GM18907 (cell line): ENCODE results near the gene KIF2A.
A peak's percentile ranks its signal among the peaks of the same experiment; 100 is the strongest.

ENCODE experiments used
- ATAC-seq: cut with Tn5 transposase; IDR thresholded peaks from one replicate; pipeline ENCODE4 v1.9.1; 2021; ENCODE audit warnings: mild to moderate bottlenecking, moderate library complexity; ENCODE audit not compliant: unreplicated experiment

The KIF2A gene

DNA sequence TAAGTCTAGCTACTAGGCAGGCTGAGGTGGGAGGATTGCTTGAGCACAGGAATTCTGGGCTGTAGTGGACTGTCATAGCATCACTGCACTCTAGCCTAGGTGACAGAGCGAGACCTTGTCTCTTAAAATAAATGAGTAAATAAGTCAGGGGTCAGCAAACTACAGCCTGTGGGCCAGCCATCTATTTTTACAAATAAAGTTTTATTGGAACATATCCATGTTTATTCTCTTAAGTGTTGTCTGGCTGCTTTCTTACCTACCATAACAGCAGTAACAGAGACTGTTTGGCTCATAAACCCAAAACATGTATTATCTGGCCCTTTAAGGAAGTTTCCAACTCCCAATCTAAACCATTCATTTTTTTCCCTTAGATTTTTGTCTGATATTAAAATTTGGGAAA, 68.1 kb downstream of the KIF2A start:
- no peak for ATAC-seq

DNA sequence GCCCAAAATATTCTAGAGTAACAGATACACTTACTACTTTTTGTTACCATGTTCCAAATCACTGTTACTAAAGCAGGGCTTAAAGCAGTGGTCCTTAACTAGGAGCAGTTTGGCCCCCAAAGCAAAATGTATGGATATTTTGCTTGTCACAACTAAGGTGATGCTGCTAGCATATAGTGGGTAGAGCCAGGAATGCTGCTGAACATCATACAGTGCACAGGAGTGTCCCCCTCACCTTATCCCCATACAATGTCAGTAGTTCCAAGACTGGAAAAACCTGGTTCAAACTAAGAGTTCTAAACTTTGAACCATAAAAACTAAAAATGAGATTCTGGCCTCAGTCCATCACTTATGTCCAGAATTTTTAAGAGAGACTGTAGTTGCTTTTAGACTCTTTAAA, 69.6 kb downstream of the KIF2A start:
- ATAC-seq, result no peak

DNA sequence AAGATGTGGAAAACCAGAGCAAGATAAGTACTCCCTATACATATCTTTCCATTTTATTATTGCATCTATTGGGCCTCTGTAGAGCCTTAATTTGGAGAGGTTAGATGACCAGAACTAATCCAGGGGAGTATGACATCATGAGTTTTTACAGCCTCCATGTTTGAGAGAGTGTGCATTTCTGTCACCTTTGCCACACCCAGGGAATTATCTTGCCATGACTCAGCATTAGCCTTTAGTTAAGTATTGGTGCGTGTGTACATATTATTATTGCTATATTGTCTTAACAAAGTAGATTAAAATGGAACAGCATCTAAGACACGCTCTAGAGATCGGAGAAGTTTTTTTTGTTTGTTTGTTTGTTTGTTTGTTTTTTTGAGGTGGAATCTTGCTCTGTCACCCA, 70.1 kb downstream of the KIF2A start:
- ATAC-seq, result no peak

DNA sequence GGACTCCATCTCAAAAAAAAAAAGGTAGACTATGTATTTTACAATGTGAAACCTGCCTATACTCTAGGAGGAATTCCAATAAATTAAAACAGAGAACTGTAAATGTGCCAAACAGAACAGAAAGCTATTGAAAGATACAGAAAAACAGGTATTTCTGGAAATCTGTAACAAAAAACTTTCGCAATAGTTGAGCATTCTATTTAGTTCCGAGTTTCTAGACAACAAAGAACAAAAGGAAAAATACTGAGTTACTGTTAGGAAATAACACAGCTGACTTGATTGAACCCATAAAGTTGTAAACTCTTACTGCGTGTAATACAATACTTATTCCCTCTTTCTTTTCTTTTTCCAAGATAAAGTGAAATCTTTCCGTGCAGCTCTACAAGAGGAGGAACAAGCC, 79.1 kb downstream of the KIF2A start:
- no peak for ATAC-seq

DNA sequence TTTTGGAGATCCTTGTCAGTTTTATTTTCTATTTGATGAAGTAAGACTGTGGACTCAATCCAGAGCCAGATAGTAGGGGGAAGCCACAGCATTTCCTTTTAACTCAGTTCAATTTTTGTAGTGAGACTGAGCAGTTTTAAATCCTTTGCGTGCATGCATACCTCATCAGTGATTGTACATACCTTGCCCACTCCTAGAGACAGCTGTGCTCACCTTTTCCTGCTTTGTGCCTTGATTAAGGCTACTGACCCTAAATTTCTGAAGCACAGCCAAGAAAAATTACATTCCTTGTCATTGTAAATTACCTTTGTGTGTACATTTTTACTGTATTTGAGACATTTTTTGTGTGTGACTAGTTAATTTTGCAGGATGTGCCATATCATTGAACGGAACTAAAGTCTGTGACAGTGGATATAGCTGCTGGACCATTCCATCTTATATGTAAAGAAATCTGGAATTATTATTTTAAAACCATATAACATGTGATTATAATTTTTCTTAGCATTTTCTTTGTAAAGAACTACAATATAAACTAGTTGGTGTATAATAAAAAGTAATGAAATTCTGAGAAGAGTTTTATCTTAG, 79.9 kb downstream of the KIF2A start:
- ATAC-seq, result no peak

DNA sequence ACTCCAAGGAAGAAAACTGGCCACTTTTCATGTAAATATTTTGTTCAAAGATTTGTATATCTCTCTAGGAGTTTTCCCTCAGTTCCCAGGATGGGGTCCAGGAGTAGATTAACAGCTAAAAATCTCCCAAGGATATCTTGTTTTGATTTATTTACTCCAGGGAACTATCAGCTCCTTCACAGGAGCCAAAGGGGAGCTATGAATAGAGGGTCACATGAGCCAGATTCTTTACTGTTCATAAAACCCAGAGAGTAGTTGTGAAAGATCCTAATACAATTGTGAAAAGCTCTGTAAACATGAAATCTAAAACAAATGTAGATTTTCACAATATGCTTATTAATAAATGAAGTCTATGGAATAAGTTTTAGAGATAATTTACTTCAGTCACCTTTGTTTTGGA, 80.8 kb downstream of the KIF2A start:
- ATAC-seq, result no peak

DNA sequence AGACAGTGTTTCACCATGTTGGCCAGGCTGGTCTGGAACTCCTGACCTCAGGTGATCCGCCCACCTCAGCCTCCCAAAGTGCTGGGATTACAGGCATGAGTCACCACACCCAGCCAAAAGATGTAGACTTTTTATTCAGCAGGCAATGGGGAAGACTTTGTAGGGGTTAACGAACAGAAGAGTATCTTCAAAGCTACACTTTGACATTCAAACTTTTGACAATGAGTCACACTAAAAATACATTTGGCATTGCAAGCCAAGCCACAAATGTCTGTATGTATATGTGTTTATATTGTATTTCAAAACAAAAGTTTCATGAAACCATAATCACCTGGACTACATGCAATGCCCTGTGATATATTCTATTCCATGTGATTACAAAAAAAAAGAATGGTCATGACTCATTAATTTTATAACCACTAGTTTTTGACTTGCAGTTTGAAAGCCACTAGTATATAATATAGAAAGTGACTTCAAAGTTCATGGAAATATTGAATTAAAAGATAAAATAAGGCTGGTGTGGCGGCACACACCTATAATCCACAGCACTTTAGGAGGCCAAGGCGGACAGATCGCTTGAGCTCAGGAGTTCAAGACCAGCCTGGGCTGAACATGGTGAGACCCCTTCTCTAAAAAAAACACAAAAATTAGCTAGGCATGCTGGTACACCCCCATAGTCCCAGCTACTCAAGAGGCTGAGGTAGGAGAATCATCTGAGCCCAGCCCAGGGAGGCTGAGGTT, 89.4 kb downstream of the KIF2A start:
- ATAC-seq, result no peak

DNA sequence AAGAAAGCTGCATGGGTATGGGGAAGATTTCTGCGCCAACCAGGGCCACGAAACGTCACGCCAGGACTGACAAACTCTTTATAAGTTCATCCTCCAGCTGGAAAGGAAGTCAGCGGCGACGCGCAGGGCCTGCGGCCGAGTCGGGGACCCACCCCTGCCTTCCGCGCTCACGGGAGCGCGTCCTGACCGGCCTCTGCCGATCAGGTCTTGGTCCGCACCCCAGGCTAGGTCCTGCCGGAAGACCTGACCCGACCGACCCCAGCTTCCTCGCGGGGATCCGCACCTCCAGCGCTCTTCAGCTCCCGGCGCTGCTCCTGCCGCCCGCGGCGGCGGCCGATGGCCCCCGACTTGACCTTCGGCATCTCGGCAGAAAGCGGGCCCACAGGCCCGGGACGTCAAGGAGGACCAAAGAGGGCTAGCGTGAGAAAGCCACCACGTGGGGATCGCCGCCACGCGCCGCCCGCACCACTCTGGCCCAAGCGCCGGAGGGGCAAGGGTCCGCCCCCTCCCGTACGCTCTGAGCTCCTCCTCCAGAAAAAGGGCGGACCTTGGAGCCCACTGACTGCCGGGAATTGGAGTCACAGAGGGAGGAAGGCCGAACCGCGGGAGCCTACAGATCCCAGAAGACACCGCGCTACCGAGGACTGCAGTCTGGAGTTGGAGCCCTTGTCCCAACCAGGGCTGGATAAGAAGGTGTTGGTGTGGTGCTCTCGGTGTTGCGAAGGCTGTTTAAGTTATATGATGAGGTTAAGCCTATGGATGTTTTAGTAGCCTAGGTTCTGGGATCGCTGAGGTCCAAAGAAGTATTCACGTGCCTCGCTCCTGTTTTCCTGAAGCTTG, 97.6 kb downstream of the KIF2A start, which contains the start of gene DIMT1:
Gene DIMT1, minus strand, starts transcription at position 495 of the 840 bp plus-strand sequence. Its CDS starts 133 bp downstream, at position 362.
- peak; percentile 99 for ATAC-seq

DNA sequence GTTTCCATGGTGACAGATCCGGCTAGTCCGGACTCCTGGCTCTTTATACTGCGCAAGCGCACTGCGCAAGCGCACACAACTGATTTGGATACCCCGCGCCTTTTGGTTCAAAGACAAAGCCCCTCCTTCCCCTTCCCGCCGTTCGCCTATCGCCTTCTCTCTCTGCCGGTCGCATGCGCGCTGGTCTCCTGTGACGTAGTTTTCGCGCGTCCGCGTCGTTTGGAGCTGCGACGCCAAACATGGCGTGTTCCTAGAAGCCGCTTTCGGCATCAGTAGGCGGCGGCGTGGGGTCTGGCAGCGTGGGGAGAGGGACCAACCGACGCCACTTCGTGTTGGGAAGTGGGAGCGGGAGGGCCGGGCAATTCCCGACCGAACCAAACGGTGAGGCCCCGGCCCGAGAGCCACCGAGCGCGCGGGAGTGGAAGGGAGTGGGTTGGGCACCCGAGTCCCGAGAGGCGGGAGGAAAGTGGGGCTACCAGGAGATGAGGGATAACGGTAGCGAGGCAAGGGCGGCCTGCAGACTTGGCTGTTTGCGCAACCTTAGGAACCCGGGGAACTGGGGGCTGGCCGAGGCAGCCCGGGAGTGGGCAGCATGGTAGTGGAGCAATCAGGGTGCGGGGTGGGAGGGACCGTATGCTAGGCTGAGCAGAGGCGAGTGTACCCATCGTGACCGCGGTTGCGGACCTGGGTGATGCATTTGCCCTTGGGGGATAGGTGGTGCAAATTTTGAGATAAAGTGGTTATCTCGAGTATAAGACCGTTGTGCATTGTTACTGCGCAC, 106.7 kb downstream of the KIF2A start, which contains the start of gene IPO11:
Gene IPO11, plus strand, starts transcription at position 215 of the 781 bp plus-strand sequence. CDS start 24,517 bp downstream, outside the sequence.
- peak; percentile 95 for ATAC-seq

DNA sequence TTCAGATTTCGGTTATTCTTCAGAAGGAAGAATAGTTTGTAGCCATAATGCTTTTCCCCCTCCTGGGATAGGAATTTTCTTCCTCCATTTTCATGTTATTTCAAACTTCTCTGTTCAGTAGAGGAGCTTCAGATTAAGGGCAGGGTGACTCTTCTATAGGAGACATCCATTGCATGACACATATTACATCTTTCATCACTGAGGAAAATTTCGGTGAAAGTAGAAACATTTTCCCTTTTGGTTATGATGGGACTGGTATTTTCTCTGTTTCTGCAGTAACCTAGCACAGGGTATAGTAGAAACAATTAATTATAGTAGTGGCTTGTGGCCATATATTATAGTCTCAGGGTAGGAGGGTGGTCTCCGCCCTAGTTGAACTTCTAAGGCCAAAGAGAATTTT, 107.7 kb downstream of the KIF2A start:
- no peak for ATAC-seq

DNA sequence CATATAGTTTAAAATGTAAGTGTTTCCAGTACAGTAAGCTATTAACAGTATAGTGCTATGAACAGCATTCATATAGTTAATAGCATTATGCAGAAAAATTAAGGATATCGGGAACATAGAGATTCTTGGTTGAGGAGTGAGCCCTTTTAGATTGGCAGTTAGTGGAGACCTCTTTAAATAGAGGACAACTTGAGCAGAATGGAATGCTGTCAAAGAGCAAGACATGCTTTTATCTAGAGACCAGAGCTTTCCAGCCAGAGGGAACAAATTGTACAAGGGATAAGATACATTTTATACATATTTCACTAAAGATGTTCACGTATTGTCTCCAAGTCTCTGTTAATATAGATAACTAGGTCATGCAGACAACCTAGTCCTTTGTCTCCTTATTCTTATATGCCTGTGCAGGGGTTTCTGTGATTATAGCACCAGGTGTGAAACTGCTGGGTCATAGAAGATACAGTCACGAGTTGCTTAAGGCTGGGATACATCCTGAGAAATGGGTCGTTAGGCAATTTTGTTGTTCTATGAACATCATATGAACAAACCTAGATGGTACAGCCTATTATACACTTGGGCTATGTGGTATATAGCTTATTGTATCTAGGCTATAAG, 112.6 kb downstream of the KIF2A start:
- no peak for ATAC-seq

DNA sequence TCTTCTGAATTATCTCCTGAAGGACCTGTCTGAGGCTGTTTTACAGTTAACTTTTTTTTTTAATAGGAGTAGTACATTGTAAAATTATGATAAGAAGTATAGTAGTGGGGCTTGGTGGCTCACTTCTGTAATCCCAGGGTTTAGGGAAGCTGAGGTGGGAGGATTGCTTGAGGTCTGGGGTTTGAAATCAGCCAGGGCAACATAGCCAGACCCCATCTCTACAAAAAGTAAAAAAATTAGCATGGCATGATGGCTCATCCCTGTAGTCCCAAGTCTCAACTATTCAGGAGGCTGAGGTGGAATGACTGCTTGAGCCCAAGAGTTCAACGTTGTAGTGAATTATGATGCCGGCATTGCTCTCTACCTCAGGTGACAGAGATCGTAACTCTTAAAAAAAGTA, 113.6 kb downstream of the KIF2A start:
- ATAC-seq, result no peak

DNA sequence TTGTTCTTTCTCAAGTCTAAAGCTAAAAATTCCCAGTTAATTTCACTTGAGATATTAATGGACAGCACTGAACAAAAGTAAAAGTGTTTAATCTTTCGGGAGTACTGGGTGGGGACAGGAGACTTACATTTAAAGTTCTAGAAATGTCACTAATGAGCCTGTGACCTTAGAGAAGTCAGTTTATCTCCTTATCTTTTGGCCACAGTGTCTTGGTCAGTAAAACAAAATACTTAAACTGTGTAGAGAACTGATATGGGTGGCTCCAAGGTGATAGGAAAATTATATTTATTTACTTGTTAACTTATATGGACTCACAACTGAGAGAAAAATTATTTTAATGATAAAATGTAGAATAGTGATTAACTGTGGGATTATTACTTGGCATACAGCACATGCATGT, 115.4 kb downstream of the KIF2A start:
- no peak for ATAC-seq

DNA sequence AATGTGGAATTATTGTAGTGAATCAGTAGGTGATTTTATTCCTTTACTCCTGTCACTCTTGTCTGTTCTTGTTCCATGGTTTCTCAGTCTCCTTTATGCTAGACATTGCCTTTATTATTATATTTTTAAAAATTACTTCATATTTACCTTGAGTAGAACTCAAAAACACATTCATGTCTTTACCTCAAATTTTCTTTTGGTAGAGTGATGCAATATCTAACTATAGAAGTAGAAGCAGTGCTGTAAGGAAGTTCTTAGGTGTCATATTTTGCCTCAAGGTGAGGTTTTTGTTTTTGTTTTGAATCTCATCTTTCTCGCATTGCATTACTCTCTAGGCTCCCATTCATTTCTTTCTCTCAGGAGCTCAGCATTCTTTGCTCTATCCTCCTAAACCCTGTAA, 118.8 kb downstream of the KIF2A start:
- ATAC-seq, result no peak

DNA sequence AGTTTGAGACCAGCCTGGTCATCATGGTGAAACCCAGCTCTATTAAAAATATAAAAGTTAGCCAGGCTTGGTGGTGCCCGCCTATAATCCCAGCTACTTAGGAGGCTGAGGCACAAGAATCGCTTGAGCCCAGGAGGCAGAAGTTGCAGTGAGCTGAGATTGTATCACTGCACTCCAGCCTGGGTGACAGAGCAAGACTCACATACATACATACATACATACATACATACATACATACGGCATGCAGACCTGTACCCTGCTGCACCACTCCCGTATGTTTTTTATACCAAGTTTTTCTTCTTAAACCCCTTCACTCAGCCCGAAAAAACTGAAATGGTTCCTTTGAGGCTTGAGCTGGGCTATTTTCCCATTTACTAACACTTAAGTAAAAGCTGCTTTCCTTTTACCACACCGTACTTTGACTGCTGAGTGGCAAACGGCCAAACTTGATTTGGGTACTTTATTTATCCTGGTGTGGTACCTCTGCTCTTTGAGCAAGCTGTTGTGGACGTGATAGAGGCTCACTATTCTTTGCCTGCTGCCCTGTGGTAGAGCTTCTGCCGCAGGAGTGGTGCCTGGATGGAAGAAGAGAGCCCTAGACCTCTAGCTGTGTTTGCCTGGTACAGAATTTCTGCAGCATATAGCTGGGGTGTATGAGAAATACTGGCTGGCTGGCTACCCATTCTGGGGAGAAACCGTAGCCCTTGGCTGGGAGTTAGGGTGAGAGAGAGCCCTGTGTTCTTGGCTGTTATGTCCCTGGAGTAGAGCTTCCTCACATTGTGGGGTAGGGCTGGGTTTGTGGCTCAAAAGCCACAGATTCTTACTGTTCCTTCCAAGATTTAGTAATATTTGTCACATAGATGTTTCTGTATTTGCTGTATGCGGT, 126.0 kb downstream of the KIF2A start:
- no peak for ATAC-seq

DNA sequence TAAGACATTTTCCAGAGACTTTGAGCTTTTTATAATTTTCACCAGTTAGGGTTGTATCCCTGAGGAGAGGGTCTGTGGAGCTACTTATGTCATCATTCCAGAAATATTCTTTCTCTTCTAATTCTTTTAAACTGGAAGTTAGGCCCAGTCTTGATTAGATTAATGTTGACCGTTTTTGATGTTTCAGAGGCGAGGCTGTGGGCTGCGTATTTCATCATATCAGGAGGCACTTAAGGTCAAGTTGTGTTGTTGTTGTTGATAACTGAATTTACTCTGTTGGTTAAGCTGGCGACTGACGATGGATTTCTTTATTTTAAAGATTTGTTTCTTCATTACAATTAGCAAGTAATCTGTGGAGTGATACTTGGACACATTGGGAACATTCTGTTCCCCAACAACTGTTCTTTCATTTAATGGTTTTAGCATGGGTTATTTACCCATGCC, 126.6 kb downstream of the KIF2A start:
- no peak for ATAC-seq
